GM12878 (cell line): ENCODE measurements around the gene ZNF385C. TPM values are rescaled to one million over a fixed set of nuclear protein-coding genes. Genes with fewer than 3 reads are reported as not detected.

ENCODE experiments used
- ATAC-seq: fragments of 200-7000 bp; cut with Tn5 transposase; 3 replicates; pipeline ENCODE4 v1.9.1; 2020; ENCODE audit warnings: mild to moderate bottlenecking, moderate library complexity
- BruUV-seq: library from RNA; stranded (reverse); fragments of 400-500 nt; replicated peaks from 2 replicates; lab custom pipeline; 2021; lab: Mats Ljungman, UMichigan
- CTCF ChIA-PET: fragments of 300-600 bp; sonication (Branson Sonifier 250); formaldehyde crosslinking; extraction: SDS; loops from one replicate; lab custom pipeline; 2021; ENCODE audit warnings: inconsistent platforms; lab: Yijun Ruan, JAX
- POLR2A ChIA-PET: fragments of 350-600 bp; formaldehyde crosslinking; extraction: SDS; loops from one replicate; lab custom pipeline; 2021; ENCODE audit warnings: inconsistent platforms; lab: Charles Lee
- RAD21 ChIA-PET: fragments of 300-600 bp; sonication (Branson Sonifier 250); formaldehyde crosslinking; loops from one replicate; lab custom pipeline; 2023; ENCODE audit warnings: antibody characterized with exemption; ENCODE audit not compliant: unreplicated experiment; lab: Charles Lee
- SMC1A ChIA-PET: fragments of 300-600 bp; sonication (Branson Sonifier 250); formaldehyde crosslinking; loops from one replicate; lab custom pipeline; 2023; ENCODE audit not compliant: unreplicated experiment, uncharacterized antibody; lab: Charles Lee
- DNase-seq: peaks from one replicate; pipeline ENCODE4 v3.0.0-alpha.2; 2011; ENCODE audit warnings: low read depth, low spot score
- FAIRE-seq: peaks from 3 replicates; lab custom pipeline; 2011; peaks lifted over from hg19 to GRCh38; lab: Jason Lieb, UNC
- H2AFZ ChIP-seq: 2 replicates; pipeline ENCODE4 v1.6.0; 2011; ENCODE audit warnings: low read depth, low read length, control low read depth; ENCODE audit not compliant: control insufficient read depth
- H3K27ac ChIP-seq: 2 replicates; pipeline ENCODE4 v1.5.1; 2011; ENCODE audit warnings: control low read depth; ENCODE audit not compliant: control insufficient read depth, insufficient read depth
- H3K27me3 ChIP-seq, 2 experiments: replicated peaks in 1 of 2; 2 replicates each; pipeline versions ENCODE4 v1.6.0 to v1.6.1; 2011; ENCODE audit warnings: low read length in 1 of 2; ENCODE audit not compliant: control insufficient read depth in 2 of 2, insufficient read depth in 2 of 2
- H3K36me3 ChIP-seq, 2 experiments: 2 replicates each; pipeline ENCODE4 v1.5.1; 2011; ENCODE audit warnings: low read length in 1 of 2; ENCODE audit not compliant: control insufficient read depth in 2 of 2, insufficient read depth in 2 of 2
- H3K4me1 ChIP-seq: 2 replicates; pipeline ENCODE4 v1.6.1; 2011; ENCODE audit warnings: mild to moderate bottlenecking, low read length, moderate library complexity, mixed read lengths; ENCODE audit not compliant: control insufficient read depth, insufficient read depth
- H3K4me2 ChIP-seq: 2 replicates; pipeline ENCODE4 v1.6.0; 2011; ENCODE audit warnings: control low read depth; ENCODE audit not compliant: control insufficient read depth, insufficient read depth
- H3K4me3 ChIP-seq: fragments of 200-600 bp; sonication (generic); 2 replicates; pipeline ENCODE4 v1.5.1; 2016
- H3K79me2 ChIP-seq: 2 replicates; pipeline ENCODE4 v1.6.0; 2011; ENCODE audit warnings: low read length; ENCODE audit not compliant: control insufficient read depth, insufficient read depth
- H3K9ac ChIP-seq: 2 replicates; pipeline ENCODE4 v1.8.0; 2011; ENCODE audit warnings: low read length, control low read depth, mixed read lengths; ENCODE audit not compliant: control insufficient read depth, insufficient read depth
- H3K9me3 ChIP-seq: replicated peaks from 3 replicates; pipeline ENCODE4 v1.5.1; 2011; ENCODE audit warnings: mild to moderate bottlenecking, low read length; ENCODE audit not compliant: control insufficient read depth, insufficient read depth
- H4K20me1 ChIP-seq: 2 replicates; pipeline ENCODE4 v1.6.0; 2011; ENCODE audit not compliant: control insufficient read depth, insufficient read depth
- ATF7 ChIP-seq: fragments of 450-650 bp; IDR thresholded peaks from 2 replicates; pipeline ENCODE4 v1.6.1; 2016; ENCODE audit warnings: low read depth, mild to moderate bottlenecking
- BCL3 ChIP-seq: IDR thresholded peaks from 2 replicates; pipeline ENCODE4 v1.6.1; 2011; ENCODE audit warnings: borderline replicate concordance, low read depth, mild to moderate bottlenecking, moderate library complexity, low read length; ENCODE audit not compliant: insufficient read depth, poor library complexity, severe bottlenecking
- BCLAF1 ChIP-seq: fragments of 450-650 bp; IDR thresholded peaks from 2 replicates; pipeline ENCODE4 v1.6.1; 2017; ENCODE audit warnings: antibody characterized with exemption, mild to moderate bottlenecking, moderate library complexity
- ESRRA ChIP-seq: IDR thresholded peaks from 2 replicates; pipeline ENCODE4 v1.6.1; 2012; ENCODE audit warnings: mild to moderate bottlenecking, low read length, improper control_type of control experiment
- GATAD2B ChIP-seq: fragments of 450-650 bp; conservative IDR thresholded peaks from 2 replicates; pipeline ENCODE4 v1.6.1; 2017; ENCODE audit warnings: low read depth, mild to moderate bottlenecking, moderate library complexity
- KDM1A ChIP-seq: fragments of 200-600 bp; sonication (generic); IDR thresholded peaks from 2 replicates; pipeline ENCODE4 v1.6.1; 2016; ENCODE audit warnings: borderline replicate concordance
- LARP7 ChIP-seq: fragments of 450-650 bp; IDR thresholded peaks from 2 replicates; pipeline ENCODE4 v1.6.1; 2017; ENCODE audit warnings: mild to moderate bottlenecking
- RB1 ChIP-seq: fragments of 450-650 bp; formaldehyde crosslinking; IDR thresholded peaks from 2 replicates; pipeline ENCODE4 v1.6.1; 2017; ENCODE audit warnings: mild to moderate bottlenecking, borderline replicate concordance
- RELA ChIP-seq: fragments of 450-650 bp; IDR thresholded peaks from 2 replicates; pipeline ENCODE4 v1.8.0; 2014; ENCODE audit warnings: borderline replicate concordance; ENCODE audit not compliant: partially characterized antibody
- SRF ChIP-seq, 2 experiments: IDR thresholded peaks; 2 replicates each; pipeline ENCODE4 v1.6.1; 2011; ENCODE audit warnings: low read depth in 2 of 2, low read length in 2 of 2, mild to moderate bottlenecking in 1 of 2, moderate library complexity in 1 of 2
- TBL1XR1 ChIP-seq: IDR thresholded peaks from 2 replicates; pipeline ENCODE4 v1.6.1; 2012; ENCODE audit warnings: low read depth, low read length, improper control_type of control experiment
- TCF12 ChIP-seq: IDR thresholded peaks from 2 replicates; pipeline ENCODE4 v1.6.1; 2011; ENCODE audit warnings: low read depth, mild to moderate bottlenecking, low read length
- ZBED1 ChIP-seq: IDR thresholded peaks from 2 replicates; pipeline ENCODE4 v1.6.1; 2016; ENCODE audit warnings: borderline replicate concordance
- ZSCAN29 ChIP-seq: fragments of 450-650 bp; IDR thresholded peaks from 2 replicates; pipeline ENCODE4 v1.6.1; 2017; ENCODE audit warnings: mild to moderate bottlenecking, moderate library complexity
- whole genome bisulfite sequencing: methylation state at CpG from one replicate; pipeline ENCODE4 v1.1.6; 2016; ENCODE audit warnings: low lambda C conversion rate; ENCODE audit not compliant: insufficient replicate concordance, insufficient coverage; ENCODE audit errors: missing lambda C conversion rate; 5-methylcytosine and 5-hydroxymethylcytosine counted together
- in situ Hi-C: fragments of 300-500 bp; cut with MboI; formaldehyde crosslinking; loops from 9 replicates; pipeline ENCODE4 v1.14.3; 2018; ENCODE audit warnings: mixed read lengths
- intact Hi-C: fragments of 100-400 bp; cut with micrococcal nuclease; formaldehyde crosslinking; loops from one replicate; pipeline ENCODE4 v1.14.2; 2022; ENCODE audit not compliant: unreplicated experiment
- polyA plus RNA-seq, 11 experiments: library from polyadenylated mRNA; depleted of rRNA in 4 of 11; unstranded in 6 of 11; stranded (reverse) in 5 of 11; fragments of >200 nt; fragmentation: Nextera tagmentation in 4 of 11; fragmentation: Illumina TruSeq in 1 of 11; extraction: Ambion mirVana in 4 of 11; extraction: Trizol in 1 of 11; gene quantifications; 1 replicate in 1 of 11; 2 replicates in 10 of 11; pipeline versions ENCODE4 v1.2.1 to v1.2.3, GENCODE V29; 2011 to 2016; ENCODE audit warnings: inconsistent platforms in 2 of 11, missing spikeins in 2 of 11, low read depth in 1 of 11
- total RNA-seq, 4 experiments: library from RNA; depleted of rRNA in 3 of 4; stranded (reverse); fragments of >200 nt in 3 of 4; fragmentation: Illumina TruSeq in 1 of 4; extraction: Trizol in 1 of 4; gene quantifications; 2 replicates each; pipeline versions ENCODE4 v1.2.1 to v1.2.3, GENCODE V29; 2013 to 2021

The ZNF385C gene
- total and polyA plus RNA-seq, 10 of the 15 experiments (the other 5 are each of a cell fraction or from before 2014, with no cell fraction given) = 0.06 to 0.20 (median 0.07) TPM; not detected in 5

GRCh38 chr17:42027590-42027889, 70.7 kb downstream of the ZNF385C start:
- Histone ChIP-seq H3K4me2 (no peak overlapping the region), H3K9ac (no peak overlapping the region), H3K4me3 (no peak overlapping the region), H4K20me1 (no peaks in the 10 kb centered on the region), H3K79me2 (no peaks in the 10 kb centered on the region), H3K36me3 (peaks cover 0 to 13% of the 10 kb centered on the region in 2 experiments; a peak in 2 of 4 replicates), H3K4me1 (peaks cover 13% of the 10 kb centered on the region), H3K9me3 (no peaks in the 10 kb centered on the region), H3K27me3 (no peaks in the 10 kb centered on the region), H3K27ac (no peak overlapping the region), H2AFZ (no peak overlapping the region)
- no TSS peak for BruUV-seq
- FAIRE-seq (no peak), ATAC-seq (no peak), DNase-seq (no peak)
- no peak for TF ChIP-seq LARP7
- no peak for TF ChIP-seq BCL3
- no peak for TF ChIP-seq ZBED1
- no peak for TF ChIP-seq KDM1A
- no peak for TF ChIP-seq ATF7
- no peak for TF ChIP-seq SRF (IDR thresholded peaks at IDR 0.05; ENCODE audit: low read depth in 2 of 2, low read length in 2 of 2)
- no peak for TF ChIP-seq TBL1XR1
- no peak for TF ChIP-seq TCF12
- no peak for TF ChIP-seq ESRRA
- no peak for TF ChIP-seq ZSCAN29
- TF ChIP-seq RB1 = no peak
- no peak for TF ChIP-seq RELA
- no peak for TF ChIP-seq BCLAF1
- no peak for TF ChIP-seq GATAD2B
- ChIA-PET CTCF (interaction anchor here (2.5 to 10.1 kb wide), 5 partner anchors 11 to 91 kb away, joined by 9 to 83 read pairs (median 34); partner anchors contain the start of genes DHX58 and DNAJC7), SMC1A (interaction anchor here (2.7 kb wide), 1 partner anchor 86 kb away, joined by 16 read pairs; the partner anchor contains the start of gene DHX58), POLR2A (no interaction called here), RAD21 (no interaction called here)
- in situ Hi-C loops (no loop called here), intact Hi-C loops (loop anchor here (5.0 kb wide), 2 partner anchors 35 to 75 kb away; no protein-coding TSS in a partner anchor)
- 65% methylated on average over 5 of the region's 5 CpGs for WGBS
